ENCODE data around the gene IL2RA.

GRCh38 chr10:5975641-5976473, 86.3 kb downstream of the IL2RA start:
- no peak for TF ChIP-seq EZH2phosphoT487 (IDR thresholded peaks at IDR 0.05; ENCODE audit: unreplicated experiment)
- TF ChIP-seq CTCF (conservative IDR thresholded peaks at IDR 0.05; ENCODE audit: low read depth in 2 of 2): no peak
- no peak for TF ChIP-seq ZNF114 (CRISPR knock-in tag; IDR thresholded peaks at IDR 0.05)
- no peak for TF ChIP-seq EZH2 (IDR thresholded peaks at IDR 0.05; ENCODE audit: low read depth, unreplicated experiment)
- no peak for TF ChIP-seq NANOG (IDR thresholded peaks at IDR 0.05; ENCODE audit: borderline replicate concordance)
- no peak for TF ChIP-seq REST (IDR thresholded peaks at IDR 0.05; ENCODE audit: unreplicated experiment)
- TF ChIP-seq JUNB (IDR thresholded peaks at IDR 0.05; ENCODE audit: unreplicated experiment): no peak
- no peak for TF ChIP-seq CREB1 (CRISPR knock-in tag; IDR thresholded peaks at IDR 0.05; ENCODE audit: low read depth)
- no peak for TF ChIP-seq POLR2AphosphoS5 (IDR thresholded peaks at IDR 0.05; ENCODE audit: low read depth)

Data from GM23338 (cell line).